C1 segment of cervical spinal cord (tissue), 14 donors: ENCODE measurements around the gene ACAP2.
"Not testable (repeated sequence)": the region's sequence is repeated elsewhere in the genome, so short reads cannot be mapped to it uniquely, and the experiment has no call there.

ENCODE experiments used
- DNase-seq, 14 donors: peaks; one replicate each; lab custom pipeline; 2025; lab: John Stamatoyannopoulos, UW

The ACAP2 gene

GRCh38 chr3:195388380-195388779 is 54.4 kb downstream of the ACAP2 start:
- no peak for DNase-seq

- no peak for DNase-seq
Observed at GRCh38 chr3:195386739-195387138, 56.1 kb downstream of the ACAP2 start.

GRCh38 chr3:195385526-195385925 is 57.3 kb downstream of the ACAP2 start:
- no peak for DNase-seq

- DNase-seq: no peak
Observed at GRCh38 chr3:195384952-195385351, 57.9 kb downstream of the ACAP2 start.

GRCh38 chr3:195372220-195372619 is 70.6 kb downstream of the ACAP2 start:
- DNase-seq: no peak

GRCh38 chr3:195366200-195366925 is 76.5 kb downstream of the ACAP2 start:
- DNase-seq: no peak

GRCh38 chr3:195365371-195365770 is 77.4 kb downstream of the ACAP2 start:
- no peak for DNase-seq

- DNase-seq: not testable (repeated sequence)
Observed at GRCh38 chr3:195357797-195358196, 85.0 kb downstream of the ACAP2 start.

GRCh38 chr3:195356151-195357086 is 86.4 kb downstream of the ACAP2 start:
- peak in 13 of 14 donors; percentile 9 to 85 (median 54) for DNase-seq

- not testable (repeated sequence) for DNase-seq
Observed at GRCh38 chr3:195354009-195354408, 88.8 kb downstream of the ACAP2 start.

- no peak for DNase-seq
Observed at GRCh38 chr3:195352895-195353488, 89.8 kb downstream of the ACAP2 start.

GRCh38 chr3:195348426-195349115 is 94.2 kb downstream of the ACAP2 start:
- no peak for DNase-seq

- no peak for DNase-seq
Observed at GRCh38 chr3:195337747-195338146, 105.1 kb downstream of the ACAP2 start.

- DNase-seq: no peak
Observed at GRCh38 chr3:195334967-195335366, 107.9 kb downstream of the ACAP2 start.

GRCh38 chr3:195319060-195319459 is 123.8 kb downstream of the ACAP2 start:
- no peak for DNase-seq

- no peak for DNase-seq
Observed at GRCh38 chr3:195312714-195313113, 130.1 kb downstream of the ACAP2 start.

GRCh38 chr3:195307711-195308110 is 135.1 kb downstream of the ACAP2 start:
- DNase-seq: no peak

GRCh38 chr3:195306369-195306768 is 136.5 kb downstream of the ACAP2 start:
- DNase-seq: no peak

- no peak for DNase-seq
Observed at GRCh38 chr3:195302431-195302830, 140.4 kb downstream of the ACAP2 start.

GRCh38 chr3:195297446-195297845 is 145.4 kb downstream of the ACAP2 start:
- DNase-seq: no peak

GRCh38 chr3:195296662-195297061 is 146.2 kb downstream of the ACAP2 start:
- no peak for DNase-seq

- no peak for DNase-seq
Observed at GRCh38 chr3:195291121-195291520, 151.7 kb downstream of the ACAP2 start.
